ENCODE results near the gene MXI1.

Gene MXI1

GRCh38 chr10:110216240-110216639, 8.8 kb downstream of the MXI1 start:
- DNase-seq = no peak

DNA sequence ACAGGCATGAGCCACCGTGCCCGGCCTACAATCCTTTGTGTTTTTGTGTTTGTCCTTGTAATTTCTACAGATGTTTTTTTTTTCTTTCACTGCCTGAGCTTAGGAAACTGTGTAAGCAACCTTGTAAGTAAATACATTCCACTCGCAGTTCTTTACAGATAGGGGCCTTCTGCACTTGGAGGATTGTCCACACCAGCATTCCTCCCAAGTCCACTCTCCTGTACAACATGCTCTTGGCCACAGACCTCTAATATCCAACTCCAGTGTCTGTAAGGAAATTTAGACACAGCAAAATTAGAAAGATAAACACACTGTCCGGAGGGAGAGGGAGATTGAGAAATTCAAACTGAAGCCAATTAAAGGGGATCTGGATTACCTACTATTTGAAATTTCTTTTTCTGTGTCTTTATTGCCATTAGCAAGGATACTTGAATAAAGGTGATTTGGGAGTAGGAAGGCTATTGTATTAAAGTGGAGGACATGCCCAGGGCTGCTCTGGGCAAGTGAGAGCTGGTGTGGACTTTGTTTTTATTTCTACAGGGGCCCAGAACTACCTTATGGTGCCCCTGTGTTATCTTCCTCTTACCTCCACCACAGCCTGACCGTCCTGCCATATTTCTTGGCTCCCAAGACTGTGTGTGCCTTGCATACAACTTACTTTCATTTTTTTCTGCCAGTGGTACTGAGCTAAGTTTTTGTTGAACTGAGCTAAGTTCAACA, 9.7 kb downstream of the MXI1 start:
- DNase-seq = no peak

GRCh38 chr10:110217662-110218008, 10.2 kb downstream of the MXI1 start:
- no peak for DNase-seq

- DNase-seq = no peak
Measured at GRCh38 chr10:110218632-110219031, 11.2 kb downstream of the MXI1 start.

DNA sequence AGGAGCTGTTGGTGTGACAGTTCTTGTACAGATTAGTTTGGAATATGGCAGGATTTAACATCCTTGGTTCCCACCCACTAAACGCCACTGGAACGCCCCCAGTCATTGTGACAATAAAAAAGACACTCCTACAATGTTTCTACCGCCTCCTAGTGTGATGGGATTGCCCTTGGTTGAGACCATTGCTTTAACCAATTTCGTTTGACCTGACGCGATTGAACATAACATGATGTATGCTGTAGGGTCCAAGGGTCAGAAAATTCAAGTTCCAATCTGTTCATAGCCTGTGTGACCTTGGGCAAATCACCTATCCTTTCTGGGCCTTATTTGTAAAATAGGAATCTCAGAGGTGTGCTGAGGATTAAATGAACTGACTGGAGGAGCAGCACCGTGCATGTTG, 12.5 kb downstream of the MXI1 start:
- no peak for DNase-seq

DNA sequence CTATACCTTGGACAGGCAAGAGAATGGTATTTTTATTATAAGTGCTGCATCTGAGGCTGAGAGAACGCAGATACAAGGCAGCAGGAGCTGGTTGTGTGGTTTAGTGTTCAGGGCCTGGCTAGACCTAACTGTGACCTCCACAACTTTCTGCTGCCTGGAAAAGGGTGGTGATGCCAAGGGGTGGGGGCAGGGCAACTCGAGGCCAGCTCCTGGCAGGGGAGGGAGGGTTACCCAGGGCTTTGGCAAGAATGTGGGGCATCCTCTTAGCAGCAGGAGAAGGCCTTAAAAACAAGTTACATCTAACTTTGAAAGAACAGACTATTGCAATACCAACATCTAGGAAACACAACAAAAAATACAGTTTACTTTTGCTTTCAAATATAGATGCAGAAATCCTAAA, 13.0 kb downstream of the MXI1 start:
- DNase-seq = peak in 1 of 2 donors; percentile 48

DNA sequence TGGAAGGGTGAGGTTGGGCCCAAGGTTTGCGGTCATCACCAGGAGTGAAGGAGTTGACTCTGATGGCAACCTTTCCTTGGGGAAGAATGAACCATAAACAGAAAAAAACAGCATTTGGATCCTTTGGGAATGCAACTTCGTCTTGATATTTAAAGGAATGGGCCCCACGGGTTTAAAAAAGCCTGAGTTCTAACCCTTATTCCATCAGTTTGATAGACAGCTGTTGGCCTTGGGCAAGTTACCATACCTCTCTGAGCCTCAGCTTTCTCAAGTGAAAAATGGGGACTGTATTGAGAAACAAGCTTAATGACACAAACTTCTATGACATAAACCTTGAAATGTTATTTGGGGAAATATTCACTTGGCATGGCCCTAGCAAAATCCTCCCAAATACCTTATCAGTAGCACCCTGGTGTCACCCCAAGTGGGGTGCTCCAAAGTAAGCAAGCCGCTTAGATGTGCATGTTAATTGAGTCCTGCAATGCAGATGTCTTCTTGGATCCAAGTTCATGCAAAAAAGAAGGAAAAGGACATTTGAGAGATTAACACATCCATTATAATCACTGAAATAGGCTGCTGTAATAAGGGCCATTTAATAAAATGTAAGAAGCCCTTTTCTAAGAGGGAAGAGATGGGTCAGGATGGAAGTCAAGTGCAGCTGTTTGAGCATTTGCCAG, 13.8 kb downstream of the MXI1 start:
- DNase-seq = no peak

GRCh38 chr10:110221721-110222261, 14.4 kb downstream of the MXI1 start:
- DNase-seq = peak; percentile 44 to 87

- DNase-seq = no peak
Measured at GRCh38 chr10:110222641-110223297, 15.4 kb downstream of the MXI1 start.

DNA sequence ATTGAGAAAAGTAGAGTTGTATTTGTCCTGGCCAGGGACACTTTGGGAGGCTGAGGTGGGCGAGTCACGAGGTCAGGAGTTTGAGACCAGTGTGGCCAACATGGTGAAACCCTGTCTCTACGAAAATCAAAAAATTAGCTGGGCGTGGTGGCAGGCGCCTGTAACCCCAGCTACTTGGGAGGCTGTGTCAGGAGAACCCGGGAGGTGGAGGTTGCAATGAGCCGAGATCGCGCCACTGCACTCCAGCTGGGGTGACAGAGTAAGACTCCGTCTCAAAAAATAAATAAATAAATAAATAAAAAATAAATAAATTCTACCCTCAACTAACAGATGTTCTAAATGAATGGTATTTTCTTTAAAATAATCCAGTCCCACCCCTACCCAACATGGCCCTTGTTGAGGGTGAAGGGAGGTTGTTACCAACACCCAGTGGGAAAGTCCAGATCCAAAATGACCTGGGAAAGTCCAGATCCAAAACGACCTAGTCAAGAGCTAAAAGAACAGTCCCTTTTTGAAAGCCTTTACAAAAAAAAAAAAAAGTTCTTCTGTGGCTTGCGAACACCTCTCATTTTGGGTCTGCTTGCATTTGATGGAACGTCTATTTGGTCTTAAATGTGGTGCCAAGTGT, 16.0 kb downstream of the MXI1 start:
- DNase-seq = no peak

DNA sequence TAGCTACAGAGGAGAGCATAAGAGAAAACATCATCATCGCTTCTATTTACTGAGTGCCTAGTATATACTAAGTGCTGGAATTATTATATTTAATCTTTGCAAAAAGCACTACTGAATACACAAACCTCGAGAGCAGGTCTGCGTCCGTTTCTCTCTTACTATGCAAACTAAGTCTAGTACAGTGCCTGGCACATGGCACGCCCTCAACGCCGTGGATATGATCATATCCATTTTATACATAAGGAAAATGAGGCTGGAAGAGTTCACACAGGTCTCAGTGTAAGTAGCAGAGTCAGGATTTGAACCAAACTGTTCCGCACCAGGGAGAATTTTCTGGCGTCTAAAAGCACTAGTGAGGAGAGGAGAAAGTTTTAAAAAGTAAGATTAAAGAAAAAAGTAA, 17.6 kb downstream of the MXI1 start:
- no peak for DNase-seq

GRCh38 chr10:110225441-110225755, 18.0 kb downstream of the MXI1 start:
- DNase-seq = no peak

DNA sequence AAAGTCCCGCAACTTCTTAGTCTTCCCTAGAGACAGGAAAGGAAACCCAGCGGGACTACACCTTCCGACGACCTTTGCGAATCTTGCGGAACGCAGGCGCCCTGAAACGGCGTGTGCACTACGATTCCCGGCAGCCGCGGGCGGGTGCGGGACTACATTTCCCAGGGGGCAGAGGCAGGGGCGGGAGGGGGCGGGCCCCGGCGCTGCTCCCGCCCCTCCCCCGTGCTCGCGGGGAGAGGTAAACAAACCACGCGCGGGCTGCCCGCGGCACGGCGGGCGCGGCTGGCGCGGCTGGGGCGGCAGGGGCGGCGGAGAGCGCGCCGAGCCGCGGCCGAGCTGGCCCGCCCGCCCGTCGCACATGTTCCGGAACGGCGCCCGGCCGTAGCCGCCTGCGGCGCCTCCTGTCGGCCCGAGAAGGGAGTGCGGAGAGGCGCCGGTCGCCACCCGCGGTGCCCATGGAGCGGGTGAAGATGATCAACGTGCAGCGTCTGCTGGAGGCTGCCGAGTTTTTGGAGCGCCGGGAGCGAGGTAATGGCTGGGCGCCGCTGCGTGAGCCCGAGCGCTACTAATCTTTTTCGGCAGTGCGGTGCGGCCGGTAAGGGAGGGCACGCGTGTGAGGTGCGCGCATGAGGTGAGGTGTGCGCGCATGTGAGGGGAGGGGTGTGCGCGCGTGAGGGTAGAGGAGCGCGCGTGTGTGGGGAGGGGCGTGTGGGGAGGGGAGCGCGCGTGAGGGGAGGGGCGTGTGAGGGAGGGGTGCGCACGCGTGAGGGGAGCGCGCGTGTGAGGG, 18.5 kb downstream of the MXI1 start:
- peak; percentile 88 to 97 for DNase-seq

GRCh38 chr10:110226543-110226925, 19.1 kb downstream of the MXI1 start:
- DNase-seq = peak; percentile 87 to 97

DNA sequence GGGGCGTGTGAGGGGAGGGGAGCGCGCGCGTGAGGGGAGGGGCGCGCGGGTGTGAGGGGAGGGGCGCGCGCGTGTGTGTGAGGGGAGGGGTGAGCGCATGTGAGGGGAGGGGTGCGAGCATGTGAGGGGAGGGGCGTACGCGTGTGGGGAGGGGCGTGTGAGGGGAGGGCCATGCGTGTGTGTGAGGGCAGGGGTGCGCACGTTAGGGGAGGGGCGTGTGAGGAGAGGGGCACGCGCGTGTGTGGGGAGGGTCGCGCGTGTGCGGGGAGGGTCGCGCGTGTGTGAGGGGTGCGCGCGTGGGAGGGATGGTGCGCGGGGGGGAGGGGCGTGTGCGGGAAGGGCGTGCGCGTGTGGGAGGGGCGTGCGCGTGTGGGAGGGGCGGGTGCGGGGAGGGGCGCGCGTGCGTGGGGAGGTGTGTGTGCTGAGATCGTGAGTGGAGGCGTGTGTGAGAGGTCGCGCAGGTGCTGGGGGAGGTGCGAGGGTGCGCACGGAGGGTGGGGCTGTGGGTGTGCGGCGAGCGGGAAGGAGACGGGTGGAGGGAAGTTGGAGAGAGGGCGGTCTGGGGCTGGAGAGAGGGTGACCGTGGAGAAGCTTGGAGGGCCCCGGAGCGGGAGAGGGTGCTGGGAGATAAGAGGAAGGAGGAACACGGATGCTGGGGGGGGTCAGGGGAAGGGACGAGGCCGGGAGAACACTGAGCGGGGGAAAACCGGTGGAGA, 19.7 kb downstream of the MXI1 start:
- peak; percentile 49 to 70 for DNase-seq

DNA sequence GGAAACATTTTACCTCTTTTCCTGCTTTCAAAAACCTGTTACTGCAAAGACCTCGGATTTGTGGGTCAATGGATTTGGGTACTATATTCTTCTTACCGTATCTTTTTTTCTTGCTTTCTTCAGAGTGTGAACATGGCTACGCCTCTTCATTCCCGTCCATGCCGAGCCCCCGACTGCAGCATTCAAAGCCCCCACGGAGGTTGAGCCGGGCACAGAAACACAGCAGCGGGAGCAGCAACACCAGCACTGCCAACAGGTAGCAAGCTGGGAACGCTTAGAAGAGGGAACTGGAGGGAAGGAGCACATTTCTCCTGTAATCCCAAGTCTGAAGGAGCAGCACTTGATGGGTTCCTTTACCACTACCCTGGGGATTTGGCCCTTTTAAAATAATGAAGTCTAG, 20.7 kb downstream of the MXI1 start:
- DNase-seq = no peak

GRCh38 chr10:110229155-110229554, 21.8 kb downstream of the MXI1 start:
- DNase-seq = no peak

DNA sequence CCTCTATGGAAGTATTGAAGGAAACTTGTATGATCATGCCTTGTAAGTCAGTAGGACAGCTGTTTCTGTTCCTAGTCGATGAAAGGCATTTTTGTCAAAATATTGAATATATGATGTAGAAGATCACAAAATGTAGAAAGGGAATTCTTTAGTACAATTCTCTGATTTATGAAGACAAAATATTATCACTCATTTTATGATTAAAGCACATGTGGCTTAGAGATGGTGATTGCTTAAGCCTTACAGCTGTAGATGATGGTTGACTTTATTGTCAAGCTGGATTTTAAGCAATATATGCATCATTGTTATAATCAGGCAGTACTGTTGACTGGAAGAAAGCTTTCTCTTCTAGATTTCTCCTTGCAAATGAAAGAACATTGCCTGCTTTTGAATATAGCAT, 26.4 kb downstream of the MXI1 start:
- DNase-seq = no peak

DNA sequence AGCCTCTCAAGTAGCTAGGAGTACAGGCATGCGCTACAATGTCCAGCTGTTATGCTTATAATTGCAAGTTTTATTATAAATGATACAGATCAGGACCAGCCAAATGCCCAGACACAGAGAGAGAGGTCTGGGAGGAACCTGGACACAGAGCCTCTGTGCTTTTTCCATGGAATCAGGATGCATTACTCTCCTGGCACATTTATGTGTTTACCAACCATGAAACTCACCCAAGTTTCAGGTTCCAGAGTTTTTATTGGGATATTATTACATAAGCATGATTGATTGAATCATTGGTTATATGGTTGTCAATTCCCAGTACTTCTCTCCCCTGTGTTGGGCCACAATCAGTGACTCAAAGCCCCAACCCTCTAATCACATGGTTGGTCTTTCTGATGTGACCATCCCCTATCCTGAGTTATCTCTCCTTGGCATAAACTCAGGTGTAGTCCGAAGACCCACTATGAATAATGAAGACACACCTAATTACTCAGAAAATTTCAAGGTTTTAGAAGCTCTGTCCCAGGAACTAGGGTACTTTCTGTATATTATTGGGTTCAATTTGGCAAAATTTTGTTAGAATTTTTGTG, 30.6 kb downstream of the MXI1 start:
- no peak for DNase-seq

- DNase-seq = no peak
Measured at GRCh38 chr10:110239892-110240291, 32.5 kb downstream of the MXI1 start.

GRCh38 chr10:110241407-110241806, 34.0 kb downstream of the MXI1 start:
- no peak for DNase-seq

- no peak for DNase-seq
Measured at GRCh38 chr10:110241841-110242240, 34.4 kb downstream of the MXI1 start.

Data from hippocampal formation (tissue), 2 donors.